GM21717 (cell line): ENCODE results near the gene FAM107B.
"Not testable (repeated sequence)": the region's sequence is repeated elsewhere in the genome, so short reads cannot be mapped to it uniquely, and the experiment has no call there.

Source experiments
- ATAC-seq: cut with Tn5 transposase; IDR thresholded peaks from one replicate; pipeline ENCODE4 v1.9.1; 2021; ENCODE audit warnings: mild to moderate bottlenecking, moderate library complexity; ENCODE audit not compliant: unreplicated experiment

The FAM107B gene

GRCh38 chr10:14774797-14775196 is at the start of gene FAM107B:
Gene FAM107B (minus strand): TSS chr10:14774897. CDS start chr10:14774663, 234 bp downstream.
- ATAC-seq, result no peak

DNA sequence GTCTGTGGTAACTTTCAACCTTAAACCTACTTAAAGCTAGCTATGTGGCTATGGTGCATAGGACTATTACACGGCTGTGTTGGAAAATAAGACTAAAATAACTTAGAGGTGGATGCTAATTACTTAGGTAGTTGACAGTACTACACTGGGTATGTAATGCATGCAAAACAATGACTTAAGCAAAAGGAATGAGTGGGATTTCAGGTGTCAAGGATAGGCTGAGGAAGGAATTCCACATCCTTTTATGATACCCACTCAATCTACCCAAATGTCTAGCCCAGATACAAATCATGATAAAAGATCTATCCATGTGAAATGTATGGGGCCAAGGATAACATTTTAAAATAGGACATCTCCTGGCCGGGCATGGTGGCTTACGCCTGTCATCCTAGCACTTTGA is 49.3 kb upstream of the FAM107B start:
- ATAC-seq, result no peak

GRCh38 chr10:14822879-14823755 is 48.4 kb upstream of the FAM107B start:
- ATAC-seq, result no peak

- no peak for ATAC-seq
These were observed 47.1 kb upstream of the FAM107B start for GRCh38 chr10:14821635-14822375.

DNA sequence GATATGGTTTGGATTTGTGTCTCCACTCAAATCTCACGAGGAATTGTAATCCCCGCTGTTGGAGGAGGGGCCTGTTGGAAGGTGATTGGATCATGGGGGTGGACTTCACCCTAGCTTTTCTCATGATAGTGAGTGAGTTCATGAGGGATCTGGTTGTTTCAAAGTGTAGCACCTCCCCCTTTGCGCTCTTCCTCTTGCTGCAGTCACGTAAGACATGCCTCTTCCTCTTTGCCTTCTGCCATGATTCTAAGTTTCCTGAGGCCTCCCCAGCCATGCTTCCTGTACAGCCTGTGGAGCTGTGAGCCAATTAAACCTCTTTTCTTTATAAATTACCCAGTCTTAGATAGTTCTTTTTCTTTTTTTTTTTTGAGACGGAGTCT is 46.1 kb upstream of the FAM107B start:
- ATAC-seq, result no peak

DNA sequence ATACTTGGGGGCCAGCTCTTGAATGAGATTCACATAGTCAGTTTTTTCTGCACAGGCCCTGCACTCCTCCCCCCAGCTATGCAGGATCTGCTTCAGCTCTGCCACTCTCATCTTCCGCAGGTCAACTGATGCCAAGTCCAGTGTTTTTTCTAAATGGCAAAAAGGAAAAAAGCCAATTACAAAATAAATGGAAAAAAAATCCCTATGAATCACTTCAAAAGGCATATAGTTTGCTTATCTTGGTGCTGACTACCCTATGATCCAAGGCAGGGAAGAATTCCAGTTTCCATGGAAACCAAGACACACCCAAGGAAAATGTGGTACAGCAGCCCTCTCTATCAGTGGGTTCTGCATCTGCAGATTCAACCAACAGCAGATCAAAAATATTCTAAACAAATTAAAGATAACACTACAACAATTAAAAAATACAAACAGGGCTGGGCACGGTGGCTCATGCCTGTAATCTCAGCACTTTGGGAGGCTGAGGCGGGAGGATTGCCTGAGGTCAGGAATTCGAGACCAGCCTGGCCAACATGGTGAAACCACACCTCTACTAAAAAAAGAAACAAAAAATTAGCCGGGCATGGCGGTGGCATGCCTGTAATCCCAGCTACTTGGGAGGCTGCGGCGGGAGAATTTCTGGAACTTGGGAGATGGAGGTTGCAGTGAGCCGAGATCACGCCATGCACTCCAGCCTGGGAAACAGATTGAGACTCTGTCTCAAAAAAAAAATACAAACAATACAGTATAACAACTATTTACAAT is 45.5 kb upstream of the FAM107B start:
- no peak for ATAC-seq

- not testable (repeated sequence) for ATAC-seq
These were observed 42.0 kb upstream of the FAM107B start for GRCh38 chr10:14816717-14817116.

- no peak for ATAC-seq
These were observed 41.0 kb upstream of the FAM107B start for GRCh38 chr10:14815681-14816080.

DNA sequence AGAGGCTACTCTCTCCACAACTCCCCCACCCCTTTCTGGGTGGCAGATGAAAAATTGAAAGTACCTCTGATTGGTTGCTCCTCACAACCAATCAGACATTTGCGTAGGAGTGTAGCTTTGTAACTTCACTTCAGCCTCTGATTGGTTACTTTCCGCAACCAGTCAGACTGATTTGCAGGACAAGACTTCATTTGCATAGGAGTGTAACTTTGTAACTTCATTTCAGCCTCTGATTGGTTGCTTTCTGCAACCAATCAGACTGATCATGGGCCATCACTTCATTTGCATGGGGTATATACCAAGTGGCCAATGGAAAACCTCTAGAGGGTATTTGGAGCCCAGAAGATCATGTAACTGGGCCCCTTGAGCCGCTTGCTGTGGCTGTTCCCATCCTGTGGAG is 37.6 kb upstream of the FAM107B start:
- ATAC-seq, result no peak

DNA sequence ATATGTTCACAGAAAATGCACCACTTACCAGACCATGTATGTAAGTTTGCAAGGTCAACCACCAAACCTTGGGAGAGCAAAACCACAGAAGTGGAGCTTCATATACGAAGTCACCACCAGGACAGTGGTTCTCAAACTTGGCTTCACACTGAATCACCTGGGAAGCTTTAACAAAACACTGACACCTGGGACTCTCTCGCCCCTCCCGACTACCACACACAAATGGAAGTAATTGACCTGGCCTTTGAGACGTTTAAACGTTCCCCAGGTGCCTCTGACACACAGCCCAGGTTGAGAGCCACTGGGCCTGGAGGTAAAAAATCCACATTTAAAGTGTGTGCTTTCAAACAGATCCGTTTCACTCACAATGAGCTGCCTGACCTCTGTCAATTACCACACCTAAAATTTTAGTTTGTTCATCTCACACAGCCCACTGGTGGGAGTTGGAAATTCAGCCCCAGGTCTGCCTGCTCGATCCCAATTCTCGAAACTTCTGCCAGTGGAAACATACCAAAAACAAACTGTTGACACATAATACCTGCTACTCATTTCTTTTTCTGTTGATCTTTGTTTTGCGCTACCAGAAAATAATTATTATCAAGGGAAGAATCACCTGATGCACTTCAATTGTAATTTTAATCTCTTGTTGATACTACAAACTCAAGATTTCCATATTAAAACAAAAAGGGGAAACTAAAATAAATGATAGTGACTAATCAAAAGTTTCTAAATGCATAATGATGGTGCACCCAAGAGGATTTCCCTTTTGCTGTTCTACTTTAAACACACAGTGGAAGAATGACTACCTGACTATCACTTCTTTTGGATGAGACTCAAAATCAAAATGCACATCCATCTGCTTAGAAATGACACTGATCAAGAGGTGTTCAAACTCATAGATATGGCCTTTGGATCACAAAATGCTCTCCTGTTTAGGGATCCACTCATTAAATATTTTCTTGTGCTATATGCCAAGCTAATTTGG is 36.6 kb upstream of the FAM107B start:
- no peak for ATAC-seq

DNA sequence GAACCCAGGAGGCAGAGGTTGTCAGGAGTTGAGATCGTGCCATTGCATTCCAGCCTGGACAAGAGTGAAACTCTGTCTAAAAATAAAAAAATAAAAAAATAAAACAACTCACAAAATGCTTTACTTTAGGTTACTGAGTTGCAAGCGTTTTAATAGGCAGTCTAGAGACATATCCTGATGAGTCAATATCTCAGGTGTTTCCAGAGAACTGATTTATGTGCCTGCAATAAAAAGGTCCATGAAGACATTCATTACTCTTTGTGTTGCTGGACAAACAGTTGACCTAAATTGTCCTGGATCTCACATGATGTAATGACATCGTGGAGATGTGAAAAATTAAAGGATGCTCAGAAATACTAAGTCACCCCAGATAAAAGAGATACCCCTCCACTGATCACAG is 31.6 kb upstream of the FAM107B start:
- ATAC-seq, result no peak

- ATAC-seq, result no peak
These were observed 29.1 kb upstream of the FAM107B start for GRCh38 chr10:14803827-14804226.

- ATAC-seq, result no peak
These were observed 27.0 kb upstream of the FAM107B start for GRCh38 chr10:14801723-14802122.

- no peak for ATAC-seq
These were observed 25.7 kb upstream of the FAM107B start for GRCh38 chr10:14800397-14800796.

- no peak for ATAC-seq
These were observed 23.9 kb upstream of the FAM107B start for GRCh38 chr10:14798636-14799035.

GRCh38 chr10:14787938-14788337 is 13.2 kb upstream of the FAM107B start:
- no peak for ATAC-seq

- ATAC-seq, result no peak
These were observed 9.9 kb upstream of the FAM107B start for GRCh38 chr10:14784459-14785055.

GRCh38 chr10:14782691-14783363 is 8.1 kb upstream of the FAM107B start:
- ATAC-seq, result no peak

DNA sequence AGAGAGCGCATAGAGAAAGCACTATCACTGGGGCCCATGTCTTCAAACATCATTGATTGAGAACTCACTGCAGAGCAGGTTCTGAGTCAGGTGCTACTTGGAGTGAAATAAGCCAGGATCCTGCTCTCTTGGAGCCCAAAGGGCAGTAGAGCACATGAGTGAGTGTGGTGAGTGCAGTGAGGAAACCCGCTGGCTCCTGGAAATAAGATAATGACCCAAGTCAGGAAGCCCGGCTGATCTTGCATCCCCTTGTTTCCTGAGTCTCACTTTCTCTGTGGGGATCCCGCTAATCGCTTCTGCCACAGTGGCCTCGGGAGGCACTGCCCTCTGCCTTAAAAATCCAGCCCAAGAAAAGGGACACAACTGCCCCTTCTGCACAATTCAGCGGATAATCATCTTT is 7.1 kb upstream of the FAM107B start:
- no peak for ATAC-seq
